Upper lobe of left lung (tissue), 6 donors: ENCODE measurements around the gene WTAP. TPM values are rescaled to one million over a fixed set of nuclear protein-coding genes. Genes with fewer than 3 reads are reported as not detected.
"Not testable (repeated sequence)": the region's sequence is repeated elsewhere in the genome, so short reads cannot be mapped to it uniquely, and the experiment has no call there.

Source experiments
- ATAC-seq, 2 donors: fragments of 200-7000 bp; cut with Tn5 transposase; one replicate each; pipeline ENCODE4 v1.9.1; 2022; ENCODE audit warnings: mild to moderate bottlenecking in 2 of 2, moderate library complexity in 2 of 2; ENCODE audit not compliant: low FRiP score in 2 of 2
- DNase-seq, 2 donors: peaks; one replicate each; pipeline ENCODE4 v3.0.0-alpha.2; 2019 to 2020
- H3K27ac ChIP-seq, 4 donors: fragments of 200-600 bp; sonication (generic); one replicate each; pipeline ENCODE4 v1.5.1; 2016 to 2019
- H3K27me3 ChIP-seq, 4 donors: fragments of 200-600 bp; sonication (generic); one replicate each; pipeline ENCODE4 v1.5.1; 2017 to 2019
- H3K36me3 ChIP-seq, 4 donors: fragments of 200-600 bp; sonication (generic); one replicate each; pipeline ENCODE4 v1.5.1; 2016 to 2019
- H3K4me1 ChIP-seq, 4 donors: fragments of 200-600 bp; sonication (generic); one replicate each; pipeline ENCODE4 v1.5.1; 2018 to 2019
- H3K4me3 ChIP-seq, 4 donors: fragments of 200-600 bp; sonication (generic); one replicate each; pipeline ENCODE4 v1.5.1; 2017 to 2019; ENCODE audit warnings: mild to moderate bottlenecking in 2 of 4, moderate library complexity in 1 of 4
- H3K9me3 ChIP-seq, 4 donors: fragments of 200-600 bp; sonication (generic); one replicate each; pipeline ENCODE4 v1.5.1; 2018 to 2019
- CTCF ChIP-seq, 6 experiments: fragments of 450-650 bp in 4 of 6; fragments of 200-600 bp in 2 of 6; sonication (generic) in 2 of 6; IDR thresholded peaks; one replicate each; pipeline ENCODE4 v1.5.1; 2016 to 2019; ENCODE audit warnings: antibody characterized with exemption in 6 of 6
- EP300 ChIP-seq, 4 donors: sonication (generic); formaldehyde crosslinking; IDR thresholded peaks; one replicate each; pipeline ENCODE4 v1.5.1; 2017; ENCODE audit warnings: antibody characterized with exemption in 4 of 4, control low read depth in 2 of 4
- POLR2A ChIP-seq, 4 donors: fragments of 450-650 bp; IDR thresholded peaks; one replicate each; pipeline ENCODE4 v1.5.1; 2016 to 2017; ENCODE audit warnings: antibody characterized with exemption in 4 of 4, mild to moderate bottlenecking in 2 of 4
- POLR2AphosphoS5 ChIP-seq, 2 donors: sonication (generic); formaldehyde crosslinking; IDR thresholded peaks; one replicate each; pipeline ENCODE4 v1.5.1; 2017; ENCODE audit warnings: antibody characterized with exemption in 2 of 2
- WGBS, 2 donors: methylation state at CpG; one replicate each; pipeline ENCODE4 v1.1.5; 2017 to 2018; 5-methylcytosine and 5-hydroxymethylcytosine counted together
- total RNA-seq, 6 donors: library from RNA; depleted of rRNA in 4 of 6; stranded (reverse); fragments of >200 nt in 4 of 6; gene quantifications; one replicate each; pipeline versions ENCODE4 v1.1.0 to v1.2.1, GENCODE V29; 2016 to 2021
- donor health status: DM: no; HTN: no; CAD: no; lungs with moderate emphysema.
- donor health status: DM: no; HTN: yes; CAD: no; lungs with severe emphysema.

WTAP gene
- total RNA-seq, 6 donors from 2014 or later: 67.0 to 123 (median 90.6) TPM

- Histone ChIP-seq H3K27me3 (no peaks in the 10 kb centered on the region), H3K9me3 (no peaks in the 10 kb centered on the region), H3K4me3 (no peak overlapping the region), H3K27ac (no peak overlapping the region), H3K4me1 (peaks cover 12 to 51% (median 25%) of the 10 kb centered on the region in 4 donors), H3K36me3 (peaks cover 6 to 44% (median 15%) of the 10 kb centered on the region in 4 donors)
- TF ChIP-seq EP300 (IDR thresholded peaks at IDR 0.05): no peak
- TF ChIP-seq POLR2A (IDR thresholded peaks at IDR 0.05): no peak
- TF ChIP-seq CTCF (IDR thresholded peaks at IDR 0.05): no peak
- no peak for TF ChIP-seq POLR2AphosphoS5 (IDR thresholded peaks at IDR 0.05)
- ATAC-seq (no peak), DNase-seq (no peak)
- WGBS, 2 donors: 78 to 90% methylated on average over 7 of the region's 7 CpGs
Observed at GRCh38 chr6:159736908-159737307, 9.6 kb downstream of the WTAP start.

- DNase-seq (no peak), ATAC-seq (no peak)
- H3K4me1 ChIP-seq: peaks cover 9 to 43% (median 14%) of the 10 kb centered on the region in 4 donors
- TF ChIP-seq POLR2AphosphoS5 (IDR thresholded peaks at IDR 0.05) (no peak), CTCF (IDR thresholded peaks at IDR 0.05) (no peak), POLR2A (IDR thresholded peaks at IDR 0.05) (no peak), EP300 (IDR thresholded peaks at IDR 0.05) (no peak)
- 60 to 63% methylated on average over 3 of the region's 3 CpGs for WGBS, 2 donors
- H3K9me3 ChIP-seq: no peaks in the 10 kb centered on the region
- no peaks in the 10 kb centered on the region for H3K27me3 ChIP-seq
- H3K36me3 ChIP-seq: peaks cover 22 to 68% (median 38%) of the 10 kb centered on the region in 4 donors
- H3K27ac ChIP-seq: no peak overlapping the region
- H3K4me3 ChIP-seq: no peak overlapping the region
Observed at GRCh38 chr6:159739341-159739740, 12.0 kb downstream of the WTAP start.

- no peaks in the 10 kb centered on the region for H3K9me3 ChIP-seq
- H3K4me3 ChIP-seq: no peak overlapping the region
- no peak for TF ChIP-seq POLR2A (IDR thresholded peaks at IDR 0.05)
- no peak for TF ChIP-seq POLR2AphosphoS5 (IDR thresholded peaks at IDR 0.05)
- no peak for TF ChIP-seq CTCF (IDR thresholded peaks at IDR 0.05)
- TF ChIP-seq EP300 (IDR thresholded peaks at IDR 0.05): no peak
- H3K27me3 ChIP-seq: no peaks in the 10 kb centered on the region
- no peak for DNase-seq
- no peak overlapping the region for H3K27ac ChIP-seq
- peaks cover 0 to 20% (median 3%) of the 10 kb centered on the region in 4 donors for H3K4me1 ChIP-seq
- no peak for ATAC-seq
- 92 to 95% methylated on average over 1 of the region's 1 CpG for WGBS, 2 donors
- H3K36me3 ChIP-seq: peaks cover 31 to 93% (median 63%) of the 10 kb centered on the region in 4 donors
Observed at GRCh38 chr6:159742165-159742564, 14.9 kb downstream of the WTAP start.

- TF ChIP-seq POLR2A (IDR thresholded peaks at IDR 0.05) (no peak), POLR2AphosphoS5 (IDR thresholded peaks at IDR 0.05) (no peak), CTCF (IDR thresholded peaks at IDR 0.05) (no peak), EP300 (IDR thresholded peaks at IDR 0.05) (no peak)
- Histone ChIP-seq H3K4me3 (no peak overlapping the region), H3K27ac (no peak overlapping the region), H3K36me3 (peaks cover 37 to 100% (median 77%) of the 10 kb centered on the region in 4 donors), H3K9me3 (no peaks in the 10 kb centered on the region), H3K27me3 (no peaks in the 10 kb centered on the region), H3K4me1 (peaks cover 0 to under 1% (median 0%) of the 10 kb centered on the region in 4 donors)
- ATAC-seq: no peak
- DNase-seq: no peak
- 94 to 95% methylated on average over 7 of the region's 7 CpGs for WGBS, 2 donors
Observed at GRCh38 chr6:159745081-159745480, 17.8 kb downstream of the WTAP start.

GRCh38 chr6:159746759-159747158 lies 19.5 kb downstream of the WTAP start:
- no peak for TF ChIP-seq EP300 (IDR thresholded peaks at IDR 0.05)
- no peak for TF ChIP-seq POLR2AphosphoS5 (IDR thresholded peaks at IDR 0.05)
- no peak for TF ChIP-seq POLR2A (IDR thresholded peaks at IDR 0.05)
- TF ChIP-seq CTCF (IDR thresholded peaks at IDR 0.05): no peak
- H3K4me1 ChIP-seq: no peaks in the 10 kb centered on the region
- DNase-seq (no peak), ATAC-seq (no peak)
- no peaks in the 10 kb centered on the region for H3K27me3 ChIP-seq
- H3K4me3 ChIP-seq: no peak overlapping the region
- H3K9me3 ChIP-seq: no peaks in the 10 kb centered on the region
- WGBS, 2 donors: 90 to 91% methylated on average over 1 of the region's 1 CpG
- H3K36me3 ChIP-seq: peaks cover 38 to 97% (median 73%) of the 10 kb centered on the region in 4 donors
- no peak overlapping the region for H3K27ac ChIP-seq

GRCh38 chr6:159748127-159748526 lies 20.8 kb downstream of the WTAP start:
- not testable (repeated sequence) for DNase-seq, H3K27ac ChIP-seq, ATAC-seq, H3K4me3 ChIP-seq, H3K4me1 ChIP-seq, H3K27me3 ChIP-seq, H3K9me3 ChIP-seq
- H3K36me3 ChIP-seq: peaks cover 32 to 97% (median 69%) of the 10 kb centered on the region in 4 donors
- WGBS, 2 donors: 82 to 84% methylated on average over 7 of the region's 7 CpGs
